A204.1 (cell line): ENCODE results near the gene GIMAP5.
"Not testable (repeated sequence)": the region's sequence is repeated elsewhere in the genome, so short reads cannot be mapped to it uniquely, and the experiment has no call there.

Experiments
- FAIRE-seq: peaks from 2 replicates; lab custom pipeline; 2012; peaks lifted over from hg19 to GRCh38; lab: Jason Lieb, UNC

Gene GIMAP5

DNA sequence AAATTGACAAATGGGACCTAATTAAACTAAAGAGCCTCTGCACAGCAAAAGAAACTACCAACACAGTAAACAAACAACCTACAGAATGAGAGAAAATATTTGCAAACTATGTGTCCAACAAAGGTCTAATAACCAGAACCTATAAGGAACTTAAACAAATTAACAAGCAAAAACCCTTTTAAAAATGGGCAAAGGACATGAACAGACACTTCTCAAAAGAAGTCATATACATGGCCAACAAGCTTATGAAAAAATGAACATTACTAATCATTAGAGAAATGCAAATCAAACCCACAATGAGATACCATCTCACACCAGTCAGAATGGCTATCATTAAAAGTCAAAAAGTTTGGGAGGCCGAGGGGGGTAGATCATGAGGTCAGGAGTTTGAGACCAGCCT, 36.9 kb downstream of the GIMAP5 start:
- not testable (repeated sequence) for FAIRE-seq

DNA sequence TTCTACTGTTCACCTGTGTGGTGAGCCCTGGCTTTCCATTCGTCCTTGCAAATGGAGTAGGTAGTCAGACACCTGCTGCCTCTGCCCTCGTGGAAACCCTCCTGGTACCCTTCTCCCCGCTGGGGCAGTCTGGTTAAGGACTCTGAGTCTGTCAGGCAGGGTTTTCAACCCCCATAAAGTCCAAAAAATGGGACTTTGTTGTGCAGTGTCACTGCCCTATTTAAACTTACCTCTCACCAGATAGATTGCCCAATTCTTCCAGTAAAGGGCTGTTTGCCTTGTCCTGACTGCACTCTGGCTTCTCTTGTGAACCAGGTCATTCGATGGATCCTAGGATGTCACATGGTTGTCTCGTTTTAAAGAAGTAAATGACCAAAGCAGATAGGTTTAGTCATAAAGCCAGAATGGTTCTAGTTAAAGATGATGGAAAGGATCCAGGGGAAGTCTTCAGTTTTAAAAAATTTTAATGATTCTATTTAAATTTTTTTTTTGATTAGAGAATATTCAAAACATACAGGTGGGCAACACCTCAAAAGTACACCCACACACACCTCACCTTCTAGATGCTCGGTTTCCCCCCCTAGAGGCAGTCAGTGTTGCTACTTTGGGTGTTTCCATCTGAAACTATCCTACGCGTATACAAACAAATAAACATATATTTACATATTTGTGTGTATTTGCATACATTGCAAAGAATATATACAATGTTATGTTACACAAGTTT, 41.0 kb downstream of the GIMAP5 start:
- FAIRE-seq = no peak

DNA sequence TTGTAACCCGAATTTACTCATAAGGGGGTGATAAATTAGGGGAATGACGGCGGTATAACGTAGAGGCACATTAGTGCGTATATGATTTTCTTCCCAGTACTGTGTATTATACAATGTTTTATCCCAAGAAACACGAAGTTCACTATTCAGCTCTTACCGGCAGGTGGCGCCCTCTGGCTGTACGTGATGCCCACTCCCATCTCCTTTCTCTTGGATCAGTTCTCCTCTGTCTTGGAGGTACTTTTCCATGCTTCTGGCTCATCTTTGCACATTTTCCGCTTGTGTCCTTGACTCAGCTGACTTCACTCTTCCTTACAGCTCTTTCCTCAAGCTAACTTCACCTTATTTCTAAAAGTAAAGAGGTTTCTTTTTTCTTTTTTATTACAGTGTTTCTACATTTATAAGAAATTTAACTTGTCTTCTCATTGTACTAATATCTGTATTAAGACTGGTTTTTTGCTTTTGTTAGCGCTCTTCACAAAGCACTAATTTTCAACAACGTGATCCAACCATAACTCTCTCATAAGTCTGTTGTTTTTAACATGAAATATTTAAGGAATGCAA, 41.6 kb downstream of the GIMAP5 start:
- peak; percentile 95 for FAIRE-seq

DNA sequence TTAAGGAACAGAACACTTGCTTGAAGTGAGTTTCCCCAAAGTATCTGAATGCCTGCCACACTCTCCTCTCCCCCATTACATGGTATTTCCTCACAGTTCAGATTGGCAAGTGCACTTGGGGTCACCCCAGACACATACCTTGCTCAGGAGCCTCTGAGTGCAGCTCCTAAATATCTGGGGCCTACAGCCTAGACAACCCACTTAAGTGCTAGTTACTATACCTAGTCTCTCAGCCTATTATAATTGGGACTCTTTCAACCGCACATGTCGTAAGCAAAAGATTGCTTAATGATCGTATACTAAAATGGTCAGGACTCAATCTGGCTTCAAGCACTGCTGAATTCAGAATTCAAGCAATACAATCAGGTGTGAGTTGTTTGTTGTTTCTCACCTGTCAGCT, 43.1 kb downstream of the GIMAP5 start:
- FAIRE-seq = no peak

DNA sequence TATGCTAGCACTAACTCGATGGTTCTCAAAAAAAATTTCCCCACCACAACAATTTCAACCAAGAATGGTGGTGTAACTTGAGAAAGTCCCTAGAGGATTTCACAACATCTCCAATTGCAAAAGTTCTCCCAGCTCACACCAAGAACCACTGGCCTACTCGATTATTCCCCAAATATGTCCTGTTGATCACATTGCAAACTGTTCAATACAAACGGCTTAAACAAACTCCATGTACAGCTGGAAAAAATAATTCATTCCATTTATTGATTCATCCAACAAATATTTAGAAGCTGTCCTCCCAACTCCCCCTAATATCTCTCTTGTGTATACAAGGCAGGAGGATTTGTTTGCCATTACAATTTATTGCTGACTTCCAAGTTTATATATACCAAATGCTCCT, 43.9 kb downstream of the GIMAP5 start:
- FAIRE-seq = no peak

DNA sequence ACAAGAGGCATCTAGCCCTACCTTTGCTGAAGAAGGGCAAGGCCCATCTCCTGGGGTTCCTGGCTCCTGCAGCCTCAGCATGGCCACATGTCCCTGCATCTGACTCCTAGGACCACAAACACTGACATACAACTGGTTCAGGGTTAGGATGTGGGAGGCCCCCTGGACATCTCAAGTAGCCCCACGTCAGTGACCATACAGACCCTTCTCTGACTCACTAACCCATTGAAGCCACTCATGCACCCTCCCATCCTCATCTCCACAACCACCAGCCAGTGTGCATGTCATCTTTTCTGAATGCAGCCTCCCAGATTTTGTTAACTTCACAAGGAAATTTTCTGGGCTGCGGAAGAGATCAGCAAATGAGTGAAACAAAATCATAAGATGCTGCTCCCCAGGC, 44.7 kb downstream of the GIMAP5 start:
- FAIRE-seq = no peak

DNA sequence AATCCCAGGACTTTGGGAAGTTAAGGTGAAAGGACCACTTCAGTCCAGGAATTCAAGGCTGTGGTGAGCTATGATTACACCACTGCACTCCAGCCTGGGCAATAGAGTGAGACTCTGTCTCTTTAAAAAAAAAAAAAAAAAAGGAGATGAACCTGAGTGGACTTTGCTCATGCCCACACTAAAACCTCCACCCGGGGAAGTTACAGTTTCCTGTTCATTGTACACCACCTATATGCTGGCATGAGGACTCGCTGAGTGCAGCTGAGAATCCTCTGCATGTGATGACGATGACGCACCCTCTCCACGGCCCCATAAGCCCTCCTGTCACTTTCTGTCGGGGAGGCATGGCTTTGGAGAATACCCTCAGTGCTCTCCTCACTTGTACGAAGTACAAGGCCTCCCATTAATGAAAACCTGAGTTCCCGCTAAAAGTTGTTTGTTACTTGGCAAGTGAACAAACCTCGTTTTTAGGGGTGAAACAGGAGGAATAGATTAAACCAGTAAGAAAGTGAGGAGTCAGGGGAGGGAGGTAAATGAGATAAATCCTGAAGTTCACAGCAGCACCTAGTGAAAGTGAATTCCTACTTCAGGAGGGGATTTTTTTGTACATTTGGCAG, 47.0 kb downstream of the GIMAP5 start:
- no peak for FAIRE-seq

DNA sequence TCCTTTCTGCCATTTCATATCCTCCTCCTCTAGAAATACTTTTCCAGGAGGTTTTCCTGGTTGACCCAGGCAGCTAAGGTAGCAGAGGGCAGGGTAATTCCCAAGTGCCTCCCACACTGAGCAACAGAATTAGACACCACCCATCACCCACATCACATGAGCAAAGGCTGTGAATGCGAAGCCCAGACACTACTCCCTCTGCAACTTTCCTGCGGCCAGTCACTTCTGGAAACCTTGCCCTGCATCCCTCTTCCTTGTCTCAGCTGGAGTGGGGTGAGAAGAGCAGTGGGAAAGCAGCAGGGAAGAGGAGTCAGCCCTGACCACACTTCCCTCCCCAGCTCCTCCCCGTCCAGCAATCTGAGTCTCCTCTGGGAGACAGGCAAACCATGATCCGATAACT, 47.7 kb downstream of the GIMAP5 start:
- FAIRE-seq = no peak

DNA sequence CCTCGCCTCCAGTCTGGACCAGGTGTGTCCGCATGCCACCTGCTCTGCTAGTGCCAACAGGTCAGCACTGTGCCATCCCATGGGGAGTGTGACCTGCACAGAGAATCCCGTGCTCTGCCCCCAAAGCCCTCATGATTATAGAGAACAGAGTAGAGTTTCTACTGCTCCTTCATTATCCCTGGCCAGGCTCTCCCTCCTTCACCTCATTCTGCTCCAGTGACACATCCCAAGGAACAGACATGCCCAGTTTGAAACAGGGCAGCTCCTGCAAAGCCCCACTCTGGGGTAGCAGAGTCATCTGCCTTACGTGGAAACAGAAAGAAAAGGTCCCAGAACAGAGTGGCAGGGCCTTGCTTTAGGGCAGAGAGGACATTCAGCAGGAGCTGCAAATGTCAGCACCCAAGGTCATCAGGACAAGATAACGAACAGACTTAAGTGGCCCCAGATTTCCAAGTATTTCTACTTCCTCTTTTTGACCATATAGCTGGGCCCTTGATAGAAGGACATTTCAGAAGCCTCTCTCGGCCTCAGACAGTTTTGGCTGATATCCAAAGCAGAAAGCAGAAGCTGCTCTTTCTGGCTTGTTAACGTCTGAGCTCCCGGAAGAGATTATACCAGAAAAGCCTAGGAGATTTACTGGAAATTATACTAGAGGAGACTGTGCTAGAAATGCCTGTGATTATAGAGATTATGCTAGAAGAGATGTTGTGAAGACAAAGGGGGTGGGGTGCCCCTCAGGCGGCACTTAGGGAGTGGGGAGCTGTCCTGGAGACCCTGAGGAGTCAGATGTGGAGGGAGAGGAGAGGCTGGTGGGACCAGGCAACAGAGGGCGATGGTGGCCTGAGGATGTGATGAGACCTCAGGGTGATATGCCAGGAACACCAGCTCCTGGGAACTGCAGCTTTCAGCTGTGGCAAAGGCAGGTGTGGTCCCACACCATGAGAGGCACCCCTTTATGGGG, 50.4 kb downstream of the GIMAP5 start:
- FAIRE-seq = no peak

DNA sequence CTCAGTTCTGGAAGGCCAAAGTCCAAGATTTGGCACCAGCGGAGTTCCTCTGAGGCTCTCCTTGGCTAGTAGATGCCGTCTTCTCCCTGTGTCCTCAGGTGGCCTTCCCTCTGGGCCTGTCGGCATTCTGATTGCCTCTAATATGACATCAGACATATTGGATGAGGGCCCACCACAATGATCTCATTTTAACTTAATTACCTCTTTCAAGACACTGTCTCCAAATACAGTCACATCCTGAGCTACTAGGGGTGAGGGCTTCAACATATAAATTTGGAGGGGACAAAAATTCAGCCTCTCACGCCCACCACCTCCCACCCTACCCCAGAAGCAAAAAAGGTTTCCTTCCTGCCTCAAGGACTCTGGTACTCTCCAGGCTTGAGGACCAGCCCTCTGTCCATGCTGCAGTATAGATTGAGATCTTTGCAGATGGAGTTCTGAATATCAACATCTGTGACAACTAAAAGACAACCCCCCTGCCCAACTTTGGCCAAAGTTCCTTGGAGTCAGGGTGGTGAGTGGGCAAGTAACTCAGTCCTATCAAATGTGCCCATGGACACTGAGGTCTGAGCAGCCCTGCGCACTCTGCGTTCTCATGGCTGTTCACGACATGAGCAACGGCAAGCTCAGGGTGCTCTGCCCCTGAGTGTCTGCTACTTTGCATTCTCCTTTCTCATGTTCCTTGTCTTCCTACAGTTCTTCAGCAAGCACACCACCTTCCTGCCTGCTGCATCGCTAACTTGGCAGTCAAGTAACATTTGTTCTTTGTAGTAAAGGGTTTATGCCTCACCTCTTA, 51.5 kb downstream of the GIMAP5 start:
- FAIRE-seq = no peak

DNA sequence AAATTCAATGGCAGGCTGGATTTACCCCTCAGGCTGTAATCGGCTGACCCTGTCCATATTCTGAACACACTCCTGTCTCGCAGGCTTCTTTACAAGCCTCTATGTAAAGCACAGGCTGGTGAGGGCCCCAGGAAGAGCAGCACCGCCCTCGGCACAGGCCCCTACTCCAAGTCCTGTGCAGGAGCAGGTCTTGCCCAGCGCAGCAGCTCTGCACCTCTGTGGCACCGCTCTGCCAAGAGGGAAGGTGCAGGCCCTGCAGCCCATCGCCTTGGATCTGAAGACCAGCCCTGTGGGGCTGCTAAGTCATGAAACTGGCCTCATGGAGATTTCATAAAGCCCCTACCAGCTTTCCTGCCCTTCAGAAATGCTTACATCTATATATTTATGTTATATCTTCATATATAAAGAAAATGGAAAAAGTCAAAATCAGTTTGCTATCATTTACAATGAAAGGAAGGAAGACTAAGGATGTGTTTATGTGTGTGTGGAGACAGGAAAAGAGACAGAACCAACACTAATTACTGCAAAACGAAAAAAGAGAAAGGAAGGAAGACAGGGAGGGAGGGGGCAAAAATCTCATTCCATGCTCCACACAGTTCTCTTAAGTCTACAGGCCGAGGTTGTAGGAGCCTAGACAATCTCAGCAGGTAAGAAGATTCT, 53.3 kb downstream of the GIMAP5 start:
- no peak for FAIRE-seq

DNA sequence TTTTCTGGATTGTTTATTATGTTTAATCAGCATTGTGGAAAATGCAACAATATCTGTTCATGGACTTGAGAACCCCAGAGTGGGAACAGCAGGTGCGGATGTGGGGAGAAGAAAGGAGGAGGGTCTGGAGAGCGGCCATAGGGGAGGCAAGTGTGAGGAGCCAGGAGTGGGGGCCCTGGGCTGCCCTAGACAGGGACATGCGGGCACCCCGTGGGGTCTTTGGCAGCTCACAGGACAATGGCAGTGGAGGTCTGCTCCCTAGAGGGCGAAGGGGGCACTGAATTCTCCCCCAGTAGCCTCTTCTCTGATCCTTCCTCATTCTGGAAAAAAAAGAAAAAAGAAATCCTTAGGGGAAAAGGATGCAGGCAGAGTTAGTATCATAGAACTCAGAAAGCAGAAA, 54.1 kb downstream of the GIMAP5 start:
- FAIRE-seq = no peak

DNA sequence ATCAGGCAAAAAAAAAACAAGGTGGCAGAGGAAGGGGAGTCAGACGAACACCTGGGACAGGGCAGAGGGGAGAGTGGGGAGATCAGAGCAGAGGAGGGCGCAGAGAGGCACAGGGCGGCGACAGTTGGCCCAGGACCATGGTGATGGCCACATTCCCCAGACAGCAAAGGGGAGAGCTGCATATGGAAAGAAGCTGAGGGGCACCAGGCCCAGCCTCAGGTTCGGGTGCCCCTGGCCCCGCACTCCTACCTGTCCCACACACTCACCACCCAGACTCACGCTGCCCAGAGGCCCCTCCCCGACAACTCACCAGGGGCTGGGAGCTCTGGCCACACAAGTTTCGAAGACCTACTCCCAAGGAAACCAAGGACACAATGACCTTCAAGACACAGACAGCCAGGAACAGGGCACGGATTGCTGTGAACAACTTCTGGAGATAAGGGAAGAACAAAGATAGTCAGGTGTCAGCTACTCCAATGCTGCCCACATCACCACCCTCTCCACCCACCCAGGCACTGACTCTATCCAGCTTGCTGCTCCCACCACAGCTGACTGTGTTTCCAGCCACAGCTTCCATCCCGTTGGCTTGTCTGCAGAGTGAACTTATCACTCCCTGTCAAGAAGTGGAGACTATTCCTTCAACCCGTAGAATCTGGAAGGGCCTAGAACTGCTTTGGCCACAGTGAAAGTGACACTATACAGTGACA, 54.7 kb downstream of the GIMAP5 start:
- no peak for FAIRE-seq
